Measurements from ENCODE around the gene LIPT2.

DNA sequence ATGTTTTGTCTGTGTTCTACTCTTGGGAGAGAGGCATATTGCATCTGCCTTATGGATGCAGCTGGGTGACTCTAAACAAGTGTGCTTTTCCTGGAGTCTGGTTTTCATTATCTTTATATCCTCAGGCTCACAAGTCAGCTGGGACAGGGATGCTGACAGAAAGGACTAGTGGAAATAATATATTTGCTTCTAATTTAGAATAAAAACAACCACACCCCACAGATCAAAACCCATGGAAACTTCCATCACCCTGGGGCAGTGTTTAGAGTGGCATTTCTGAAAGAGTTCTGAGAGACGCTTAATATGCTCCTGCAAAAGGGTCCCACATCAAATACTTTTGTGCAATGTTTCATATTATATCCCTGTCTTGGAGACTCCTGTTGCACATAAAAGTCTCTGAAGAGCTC lies 47.0 kb downstream of the LIPT2 start:
- TF ChIP-seq CTCF (IDR thresholded peaks at IDR 0.05) = no peak
- TF ChIP-seq POLR2A (IDR thresholded peaks at IDR 0.05) = no peak
